ENCODE data around the gene BHLHA15. TPM values are rescaled to one million over a fixed set of nuclear protein-coding genes. Genes with fewer than 3 reads are reported as not detected.
A peak's percentile ranks its signal among the peaks of the same experiment; 100 is the strongest.

Gene BHLHA15
- total and polyA plus RNA-seq, 3 donors from 2014 or later: 0.50 to 2.4 TPM; not detected in 1

GRCh38 chr7:98168904-98169621 lies 42.2 kb upstream of the BHLHA15 start:
- WGBS, 2 donors: 92 to 95% methylated on average over 5 of the region's 5 CpGs
- intact Hi-C loops (cut with DNase I; ENCODE audit: low total_unique reads): loop anchor here (5.0 to 10.0 kb wide), 2 partner anchors 64 to 147 kb away; partner anchors contain the start of gene LMTK2

DNA sequence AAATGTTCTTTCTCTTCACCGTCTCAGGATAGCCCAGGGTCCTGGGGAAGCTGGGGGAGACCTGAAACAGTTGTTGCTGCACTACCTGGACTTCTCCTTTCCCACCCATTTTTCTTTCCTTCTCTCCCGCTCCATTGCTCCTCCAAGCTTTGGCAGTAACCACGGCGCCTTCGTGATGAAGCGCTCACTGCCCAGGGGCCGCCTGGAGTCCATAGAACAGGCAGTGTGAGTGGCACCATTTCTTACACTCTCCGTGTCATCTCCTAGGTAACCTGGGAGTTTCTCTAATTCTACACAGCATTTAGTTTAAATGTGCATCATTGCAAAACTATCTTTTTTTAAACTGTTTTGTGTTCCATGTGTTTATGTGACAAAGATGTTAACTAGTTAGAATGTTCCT lies 40.3 kb upstream of the BHLHA15 start:
- H3K27ac ChIP-seq: no peak overlapping the region
- H3K9me3 ChIP-seq: no peaks in the 10 kb centered on the region
- WGBS, 2 donors: 89 to 94% methylated on average over 8 of the region's 8 CpGs
- no peaks in the 10 kb centered on the region for H3K36me3 ChIP-seq (ENCODE audit: low read depth, missing control alignments)
- peaks cover 16% of the 10 kb centered on the region for H3K4me1 ChIP-seq
- H3K4me3 ChIP-seq: no peak overlapping the region
- no peak for DNase-seq
- no peak for TF ChIP-seq POLR2A (IDR thresholded peaks at IDR 0.05)
- TF ChIP-seq, protein P1, sequence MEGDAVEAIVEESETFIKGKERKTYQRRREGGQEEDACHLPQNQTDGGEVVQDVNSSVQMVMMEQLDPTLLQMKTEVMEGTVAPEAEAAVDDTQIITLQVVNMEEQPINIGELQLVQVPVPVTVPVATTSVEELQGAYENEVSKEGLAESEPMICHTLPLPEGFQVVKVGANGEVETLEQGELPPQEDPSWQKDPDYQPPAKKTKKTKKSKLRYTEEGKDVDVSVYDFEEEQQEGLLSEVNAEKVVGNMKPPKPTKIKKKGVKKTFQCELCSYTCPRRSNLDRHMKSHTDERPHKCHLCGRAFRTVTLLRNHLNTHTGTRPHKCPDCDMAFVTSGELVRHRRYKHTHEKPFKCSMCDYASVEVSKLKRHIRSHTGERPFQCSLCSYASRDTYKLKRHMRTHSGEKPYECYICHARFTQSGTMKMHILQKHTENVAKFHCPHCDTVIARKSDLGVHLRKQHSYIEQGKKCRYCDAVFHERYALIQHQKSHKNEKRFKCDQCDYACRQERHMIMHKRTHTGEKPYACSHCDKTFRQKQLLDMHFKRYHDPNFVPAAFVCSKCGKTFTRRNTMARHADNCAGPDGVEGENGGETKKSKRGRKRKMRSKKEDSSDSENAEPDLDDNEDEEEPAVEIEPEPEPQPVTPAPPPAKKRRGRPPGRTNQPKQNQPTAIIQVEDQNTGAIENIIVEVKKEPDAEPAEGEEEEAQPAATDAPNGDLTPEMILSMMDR (IDR thresholded peaks at IDR 0.05): no peak
- intact Hi-C loops (cut with DNase I; ENCODE audit: low total_unique reads): no loop called here
- H3K27me3 ChIP-seq: no peaks in the 10 kb centered on the region

More at GRCh38 chr7:98168904-98169621, 42.2 kb upstream of the BHLHA15 start:
- Histone ChIP-seq H3K4me1 (peaks cover 12% of the 10 kb centered on the region), H3K36me3 (ENCODE audit: low read depth, missing control alignments) (no peaks in the 10 kb centered on the region), H3K27me3 (no peaks in the 10 kb centered on the region), H3K4me3 (no peak overlapping the region), H3K9me3 (no peaks in the 10 kb centered on the region), H3K27ac (no peak overlapping the region)
- DNase-seq: no peak
- TF ChIP-seq, protein P1 (IDR thresholded peaks at IDR 0.05): no peak
- no peak for TF ChIP-seq POLR2A (IDR thresholded peaks at IDR 0.05)

- H3K27me3 ChIP-seq: no peaks in the 10 kb centered on the region
- no peak overlapping the region for H3K27ac ChIP-seq
- H3K9me3 ChIP-seq: no peaks in the 10 kb centered on the region
- H3K36me3 ChIP-seq (ENCODE audit: low read depth, missing control alignments): no peaks in the 10 kb centered on the region
- no peak for DNase-seq
- intact Hi-C loops (cut with DNase I; ENCODE audit: low total_unique reads): no loop called here
- peaks cover 14% of the 10 kb centered on the region for H3K4me1 ChIP-seq
- TF ChIP-seq POLR2A (IDR thresholded peaks at IDR 0.05): no peak
- H3K4me3 ChIP-seq: no peak overlapping the region
- 95 to 96% methylated on average over 22 to 24 of the region's 24 CpGs for WGBS, 2 donors
Observed at GRCh38 chr7:98171449-98171848, 39.8 kb upstream of the BHLHA15 start.

DNA sequence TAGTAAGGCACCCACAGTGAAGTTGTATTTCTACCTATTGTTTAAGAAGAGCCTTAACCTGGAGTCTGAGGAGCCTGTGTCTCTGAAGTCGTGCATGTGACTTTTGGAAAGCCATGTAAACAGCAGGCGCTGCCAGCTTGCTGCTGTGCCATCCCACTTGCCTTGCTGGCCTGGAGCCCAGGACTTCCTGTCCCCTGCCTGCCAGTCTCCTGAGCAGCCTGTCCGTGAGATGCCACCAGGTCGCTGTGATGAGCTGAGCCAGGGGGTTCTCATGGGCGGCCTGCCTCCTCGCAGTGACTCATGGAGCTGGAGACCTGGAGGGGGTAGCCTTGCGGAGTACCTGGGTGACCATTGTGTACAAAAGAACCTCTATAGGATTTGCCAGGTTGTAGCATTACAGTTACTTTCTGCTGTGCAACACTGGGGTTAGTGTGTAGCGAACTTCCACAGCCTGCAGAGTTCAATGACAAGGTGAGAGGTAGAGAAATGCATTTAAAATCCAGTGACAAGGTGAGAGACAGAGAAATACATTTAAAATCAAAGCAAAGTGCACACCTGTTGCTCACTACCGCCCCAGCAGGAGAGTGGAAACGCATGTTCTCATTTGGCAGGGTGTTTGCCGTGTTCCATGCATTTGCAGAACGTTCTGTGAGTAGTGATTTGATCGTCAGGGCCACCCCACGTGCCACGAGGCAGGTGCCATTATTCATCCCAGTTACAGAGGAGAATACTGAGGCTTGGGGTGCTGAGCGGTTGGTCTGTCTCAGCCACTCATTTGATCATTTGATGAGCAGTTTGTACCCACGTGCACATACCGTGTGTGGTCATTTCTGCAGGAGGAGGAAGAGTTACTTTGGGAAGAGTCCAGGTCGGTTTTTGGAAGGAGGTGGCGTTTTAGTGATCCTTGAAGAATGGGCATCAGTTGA lies 36.6 kb upstream of the BHLHA15 start:
- H3K27ac ChIP-seq: no peak overlapping the region
- intact Hi-C loops (cut with DNase I; ENCODE audit: low total_unique reads): no loop called here
- no peaks in the 10 kb centered on the region for H3K36me3 ChIP-seq (ENCODE audit: low read depth, missing control alignments)
- no peak overlapping the region for H3K4me3 ChIP-seq
- peaks cover 14% of the 10 kb centered on the region for H3K4me1 ChIP-seq
- TF ChIP-seq, protein P1 (IDR thresholded peaks at IDR 0.05): no peak
- no peak for TF ChIP-seq POLR2A (IDR thresholded peaks at IDR 0.05)
- H3K27me3 ChIP-seq: no peaks in the 10 kb centered on the region
- DNase-seq: peak; percentile 87
- 74 to 80% methylated on average over 20 of the region's 20 CpGs for WGBS, 2 donors
- no peaks in the 10 kb centered on the region for H3K9me3 ChIP-seq

- H3K27me3 ChIP-seq: no peaks in the 10 kb centered on the region
- peaks cover 7% of the 10 kb centered on the region for H3K4me1 ChIP-seq
- peak; percentile 57 for DNase-seq
- no peak overlapping the region for H3K4me3 ChIP-seq
- intact Hi-C loops (cut with DNase I; ENCODE audit: low total_unique reads): no loop called here
- TF ChIP-seq, protein P1 (IDR thresholded peaks at IDR 0.05): no peak
- no peak for TF ChIP-seq POLR2A (IDR thresholded peaks at IDR 0.05)
- WGBS, 2 donors: 72 to 82% methylated on average over 8 of the region's 8 CpGs
- H3K36me3 ChIP-seq (ENCODE audit: low read depth, missing control alignments): no peaks in the 10 kb centered on the region
- H3K9me3 ChIP-seq: no peaks in the 10 kb centered on the region
- H3K27ac ChIP-seq: no peak overlapping the region
Observed at GRCh38 chr7:98175260-98175940, 35.8 kb upstream of the BHLHA15 start.
